GM12801 (cell line): ENCODE data around the gene APOA5.

Experiments used
- CTCF ChIP-seq: IDR thresholded peaks from one replicate; pipeline ENCODE4 v1.5.1; 2011; ENCODE audit warnings: control low read depth; ENCODE audit not compliant: insufficient read length; ENCODE audit errors: extremely low read depth

The APOA5 gene

GRCh38 chr11:116813170-116813569, 21.5 kb upstream of the APOA5 start:
- no peak for TF ChIP-seq CTCF

GRCh38 chr11:116812109-116812508, 20.4 kb upstream of the APOA5 start:
- no peak for TF ChIP-seq CTCF

- TF ChIP-seq CTCF = no peak
Observed at GRCh38 chr11:116811194-116811593, 19.5 kb upstream of the APOA5 start.

GRCh38 chr11:116808262-116809175, 16.8 kb upstream of the APOA5 start:
- TF ChIP-seq CTCF = no peak

- TF ChIP-seq CTCF = no peak
Observed at GRCh38 chr11:116807601-116808261, 16.1 kb upstream of the APOA5 start.

- TF ChIP-seq CTCF = no peak
Observed at GRCh38 chr11:116804001-116804400, 12.3 kb upstream of the APOA5 start.

GRCh38 chr11:116800610-116801009, 8.9 kb upstream of the APOA5 start:
- TF ChIP-seq CTCF = no peak
